Astrocyte (in vitro differentiated cells and primary cell): ENCODE data around the gene NAMPT. TPM values are rescaled to one million over a fixed set of nuclear protein-coding genes. Genes with fewer than 3 reads are reported as not detected.
"Not testable (repeated sequence)": the region's sequence is repeated elsewhere in the genome, so short reads cannot be mapped to it uniquely, and the experiment has no call there.

Experiments used
- DNase-seq: peaks from one replicate; pipeline ENCODE4 v3.0.0-alpha.2; 2010; ENCODE audit warnings: low read depth
- FAIRE-seq: peaks from 2 replicates; lab custom pipeline; 2011; peaks lifted over from hg19 to GRCh38; lab: Jason Lieb, UNC
- H2AFZ ChIP-seq: 2 replicates; pipeline ENCODE4 v1.6.0; 2012; ENCODE audit warnings: low read depth, low read length, inconsistent platforms
- H3K27ac ChIP-seq: 2 replicates; pipeline ENCODE4 v1.5.1; 2011; ENCODE audit warnings: low read depth, low read length, inconsistent platforms
- H3K27me3 ChIP-seq: 2 replicates; pipeline ENCODE4 v1.6.0; 2011; ENCODE audit warnings: low read length, inconsistent platforms; ENCODE audit not compliant: insufficient read depth
- H3K36me3 ChIP-seq: 2 replicates; pipeline ENCODE4 v1.5.1; 2011; ENCODE audit warnings: low read length, inconsistent platforms; ENCODE audit not compliant: insufficient read depth
- H3K4me1 ChIP-seq: 2 replicates; pipeline ENCODE4 v1.5.1; 2011; ENCODE audit warnings: low read length, inconsistent platforms; ENCODE audit not compliant: insufficient read depth
- H3K4me2 ChIP-seq: 2 replicates; pipeline ENCODE4 v1.6.0; 2012; ENCODE audit warnings: low read length, inconsistent platforms
- H3K4me3 ChIP-seq: 2 replicates; pipeline ENCODE4 v1.5.1; 2011; ENCODE audit warnings: low read depth, mild to moderate bottlenecking, low read length, inconsistent platforms; ENCODE audit not compliant: insufficient read depth
- H3K79me2 ChIP-seq: 2 replicates; pipeline ENCODE4 v1.6.0; 2012; ENCODE audit warnings: mild to moderate bottlenecking, low read length, inconsistent platforms; ENCODE audit not compliant: insufficient read depth
- H3K9ac ChIP-seq: 2 replicates; pipeline ENCODE4 v1.6.0; 2012; ENCODE audit warnings: mild to moderate bottlenecking, low read length, inconsistent platforms
- H3K9me3 ChIP-seq: 2 replicates; pipeline ENCODE4 v1.5.1; 2012; ENCODE audit warnings: low read depth, mild to moderate bottlenecking, low read length, inconsistent platforms; ENCODE audit not compliant: insufficient read depth
- H4K20me1 ChIP-seq: 2 replicates; pipeline ENCODE4 v1.6.0; 2012; ENCODE audit warnings: low read length, inconsistent platforms; ENCODE audit not compliant: insufficient read depth
- H3K27ac Mint-ChIP-seq: one replicate; pipeline ENCODE4 v1.8.0; 2021; ENCODE audit warnings: mild to moderate bottlenecking, mixed read lengths; ENCODE audit not compliant: unreplicated experiment
- H3K27me3 Mint-ChIP-seq: one replicate; pipeline ENCODE4 v1.8.0; 2021; ENCODE audit warnings: low read depth, mixed read lengths; ENCODE audit not compliant: unreplicated experiment
- H3K36me3 Mint-ChIP-seq: one replicate; pipeline ENCODE4 v1.8.0; 2021; ENCODE audit warnings: low read depth, mixed read lengths; ENCODE audit not compliant: unreplicated experiment
- H3K4me1 Mint-ChIP-seq: one replicate; pipeline ENCODE4 v1.8.0; 2021; ENCODE audit warnings: low read depth, mixed read lengths; ENCODE audit not compliant: unreplicated experiment
- H3K4me3 Mint-ChIP-seq: one replicate; pipeline ENCODE4 v1.8.0; 2021; ENCODE audit warnings: mild to moderate bottlenecking, moderate library complexity, mixed read lengths; ENCODE audit not compliant: unreplicated experiment
- H3K9me3 Mint-ChIP-seq: one replicate; pipeline ENCODE4 v1.8.0; 2021; ENCODE audit warnings: mild to moderate bottlenecking, mixed read lengths; ENCODE audit not compliant: unreplicated experiment
- CTCF ChIP-seq: IDR thresholded peaks from 2 replicates; pipeline ENCODE4 v1.5.1; 2011; ENCODE audit warnings: low read depth, mild to moderate bottlenecking, inconsistent platforms, low read length, moderate library complexity; ENCODE audit not compliant: insufficient read depth
- EZH2 ChIP-seq: IDR thresholded peaks from 2 replicates; pipeline ENCODE4 v1.6.1; 2012; ENCODE audit warnings: mild to moderate bottlenecking, low read length, inconsistent platforms; ENCODE audit not compliant: insufficient read depth
- total RNA-seq: library from RNA; stranded (reverse); gene quantifications from 2 replicates; pipeline ENCODE4 v1.2.1, GENCODE V29; 2021

Gene NAMPT
- total RNA-seq, 1 donor from 2014 or later: 52.1 TPM

- H3K27me3 Mint-ChIP-seq, FAIRE-seq, H3K4me3 ChIP-seq, H3K4me3 Mint-ChIP-seq, H3K9ac ChIP-seq, H3K27ac Mint-ChIP-seq, H3K27ac ChIP-seq, H3K4me2 ChIP-seq, DNase-seq, H3K79me2 ChIP-seq, H3K36me3 Mint-ChIP-seq, H3K4me1 ChIP-seq, H3K4me1 Mint-ChIP-seq, H2AFZ ChIP-seq, H3K36me3 ChIP-seq, H3K9me3 ChIP-seq, H3K27me3 ChIP-seq, H4K20me1 ChIP-seq: not testable (repeated sequence)
- H3K9me3 Mint-ChIP-seq: peaks cover 24% of the 10 kb centered on the region
Observed at GRCh38 chr7:106298155-106298554, 13.4 kb upstream of the NAMPT start.

- H3K4me3 Mint-ChIP-seq: no peak overlapping the region
- DNase-seq (no peak), FAIRE-seq (no peak)
- Histone ChIP-seq H3K36me3 (no peaks in the 10 kb centered on the region), H3K4me2 (no peak overlapping the region), H3K27me3 (no peaks in the 10 kb centered on the region), H3K9me3 (no peaks in the 10 kb centered on the region), H3K9ac (no peak overlapping the region), H3K79me2 (no peaks in the 10 kb centered on the region), H3K27ac (no peak overlapping the region), H2AFZ (no peak overlapping the region), H3K4me1 (no peaks in the 10 kb centered on the region), H3K4me3 (no peak overlapping the region), H4K20me1 (no peaks in the 10 kb centered on the region)
- H3K9me3 Mint-ChIP-seq: peaks cover 5% of the 10 kb centered on the region
- TF ChIP-seq CTCF: no peak
- no peak for TF ChIP-seq EZH2
- H3K4me1 Mint-ChIP-seq: peaks cover 13% of the 10 kb centered on the region
- H3K36me3 Mint-ChIP-seq: no peaks in the 10 kb centered on the region
- no peaks in the 10 kb centered on the region for H3K27me3 Mint-ChIP-seq
- H3K27ac Mint-ChIP-seq: no peak overlapping the region
Observed at GRCh38 chr7:106294334-106294733, 9.6 kb upstream of the NAMPT start.

- H3K36me3 ChIP-seq: no peaks in the 10 kb centered on the region
- no peak overlapping the region for H3K27ac ChIP-seq
- no peaks in the 10 kb centered on the region for H3K4me1 ChIP-seq
- peaks cover 5% of the 10 kb centered on the region for H3K9me3 Mint-ChIP-seq
- H3K4me3 ChIP-seq: no peak overlapping the region
- H3K9ac ChIP-seq: no peak overlapping the region
- H2AFZ ChIP-seq: no peak overlapping the region
- no peaks in the 10 kb centered on the region for H3K9me3 ChIP-seq
- H3K27me3 ChIP-seq: no peaks in the 10 kb centered on the region
- H3K79me2 ChIP-seq: no peaks in the 10 kb centered on the region
- H3K27me3 Mint-ChIP-seq: no peaks in the 10 kb centered on the region
- H3K4me3 Mint-ChIP-seq: no peak overlapping the region
- peaks cover 19% of the 10 kb centered on the region for H3K4me1 Mint-ChIP-seq
- H3K36me3 Mint-ChIP-seq: no peaks in the 10 kb centered on the region
- TF ChIP-seq CTCF (no peak), EZH2 (no peak)
- H3K4me2 ChIP-seq: no peak overlapping the region
- no peak overlapping the region for H3K27ac Mint-ChIP-seq
- no peaks in the 10 kb centered on the region for H4K20me1 ChIP-seq
- DNase-seq (no peak), FAIRE-seq (no peak)
Observed at GRCh38 chr7:106291247-106291646, 6.5 kb upstream of the NAMPT start.
